Central memory CD4-positive, alpha-beta T cell (primary cell): ENCODE measurements around the gene TWF1.
A peak's percentile ranks its signal among the peaks of the same experiment; 100 is the strongest.
"Not testable (repeated sequence)": the region's sequence is repeated elsewhere in the genome, so short reads cannot be mapped to it uniquely, and the experiment has no call there.

Experiments
- DNase-seq: peaks from one replicate; pipeline ENCODE4 v3.0.0; 2022

The TWF1 gene

DNA sequence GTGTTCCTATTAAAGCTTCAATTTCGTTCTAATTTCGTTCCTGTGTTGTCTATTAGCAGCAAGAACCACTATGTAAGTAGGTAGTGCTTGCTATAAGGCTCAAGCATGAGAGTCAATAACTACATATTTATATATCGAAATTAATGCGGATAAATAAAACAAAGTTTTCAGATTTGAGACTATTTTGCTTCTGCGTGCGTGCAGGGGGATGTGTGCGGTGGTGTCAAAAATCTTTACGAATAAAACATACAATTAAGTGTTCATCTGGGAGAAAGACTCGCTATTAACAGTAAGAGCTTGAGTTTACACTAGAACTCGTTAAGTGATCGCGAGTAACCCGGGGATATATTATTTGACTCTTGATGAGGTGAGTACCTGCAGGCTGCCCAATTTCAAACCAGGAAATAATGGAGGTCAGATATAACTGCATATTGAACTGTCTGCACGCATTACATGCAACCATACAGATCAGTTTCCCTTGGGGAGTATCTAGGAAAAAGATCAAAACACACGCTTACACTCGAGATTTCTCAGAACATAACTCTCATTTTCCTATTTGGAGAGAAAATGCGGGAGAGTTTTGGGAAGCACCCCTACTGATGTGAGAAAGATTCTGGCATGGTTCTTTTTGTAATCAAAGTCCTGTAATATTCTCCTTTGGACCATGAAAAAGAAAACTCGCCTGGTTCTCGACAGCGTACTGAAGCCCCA, 813 bp downstream of the TWF1 start:
- peak; percentile 12 for DNase-seq

DNA sequence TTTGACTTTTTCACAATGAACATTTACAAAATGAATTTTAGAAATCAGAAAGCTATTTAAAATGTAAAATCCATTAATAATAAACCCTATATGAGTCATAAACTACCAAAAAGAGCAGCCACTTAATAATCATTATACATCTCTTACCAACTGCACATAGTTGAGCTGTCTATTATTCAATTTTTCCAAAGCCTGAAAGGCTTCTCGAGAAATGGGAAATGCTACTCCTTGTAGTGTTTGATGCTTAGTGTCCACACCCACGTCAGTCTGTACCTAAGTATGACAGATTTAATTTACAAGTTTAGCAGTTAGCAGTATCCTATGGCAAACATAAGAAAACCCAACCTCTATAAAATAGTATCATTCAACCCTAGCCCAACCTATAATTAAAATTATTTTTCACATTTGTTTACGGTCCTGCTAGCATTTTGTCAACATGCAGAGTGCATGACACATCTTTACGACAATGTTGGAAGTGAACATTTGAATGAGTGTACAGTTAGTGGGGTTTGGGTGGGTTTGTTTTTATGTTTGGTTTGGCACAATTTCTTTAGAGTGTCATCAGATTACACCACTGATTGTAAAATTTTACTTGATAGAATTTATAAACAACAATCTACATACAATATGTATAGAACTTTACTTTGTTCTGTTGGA, 8.4 kb downstream of the TWF1 start:
- DNase-seq = no peak

DNA sequence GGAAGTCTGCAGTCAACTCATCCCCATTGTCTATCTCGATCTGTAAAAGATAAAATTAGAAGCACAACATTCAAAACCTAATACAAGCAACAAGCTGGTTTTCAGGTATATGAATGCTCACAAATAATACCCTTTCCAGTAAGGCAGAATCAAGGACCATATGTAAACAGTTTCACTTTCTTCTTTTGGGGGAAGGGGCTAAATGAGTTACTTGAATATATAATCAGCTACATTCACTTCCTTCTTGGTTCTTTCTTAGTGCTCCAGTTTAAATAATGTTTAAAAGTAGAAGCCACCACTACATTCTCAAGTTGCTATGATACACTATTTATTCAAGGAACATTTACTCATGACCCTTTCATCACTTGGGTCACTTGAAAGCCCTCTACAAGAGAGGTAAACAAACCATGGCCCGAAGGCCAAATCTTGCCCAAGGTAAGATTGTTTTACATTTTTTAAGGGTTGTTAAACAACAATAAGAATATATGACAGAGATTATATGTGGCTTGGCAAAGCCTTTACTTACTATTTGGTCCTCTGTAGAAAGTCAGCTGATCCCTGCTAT, 10.3 kb downstream of the TWF1 start:
- no peak for DNase-seq

DNA sequence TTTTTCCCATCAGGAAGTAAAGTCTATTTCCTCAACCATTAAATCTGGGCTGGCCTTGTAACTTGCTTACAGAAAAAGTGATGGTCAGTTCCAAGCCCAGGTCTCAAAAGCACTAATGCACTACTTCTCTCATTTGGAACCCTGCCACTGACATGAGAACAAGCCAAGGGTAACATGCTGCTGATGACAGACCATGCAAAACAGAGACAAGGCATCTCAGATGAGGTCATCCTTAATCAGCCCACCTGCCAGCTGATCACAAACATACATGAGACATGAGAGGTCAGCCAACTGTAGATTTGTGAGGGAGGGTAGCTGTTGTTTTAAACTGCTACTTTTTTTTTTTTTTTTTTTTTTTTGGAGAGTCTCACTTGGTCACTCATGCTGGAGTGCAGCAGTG, 16.2 kb downstream of the TWF1 start:
- DNase-seq = no peak

DNA sequence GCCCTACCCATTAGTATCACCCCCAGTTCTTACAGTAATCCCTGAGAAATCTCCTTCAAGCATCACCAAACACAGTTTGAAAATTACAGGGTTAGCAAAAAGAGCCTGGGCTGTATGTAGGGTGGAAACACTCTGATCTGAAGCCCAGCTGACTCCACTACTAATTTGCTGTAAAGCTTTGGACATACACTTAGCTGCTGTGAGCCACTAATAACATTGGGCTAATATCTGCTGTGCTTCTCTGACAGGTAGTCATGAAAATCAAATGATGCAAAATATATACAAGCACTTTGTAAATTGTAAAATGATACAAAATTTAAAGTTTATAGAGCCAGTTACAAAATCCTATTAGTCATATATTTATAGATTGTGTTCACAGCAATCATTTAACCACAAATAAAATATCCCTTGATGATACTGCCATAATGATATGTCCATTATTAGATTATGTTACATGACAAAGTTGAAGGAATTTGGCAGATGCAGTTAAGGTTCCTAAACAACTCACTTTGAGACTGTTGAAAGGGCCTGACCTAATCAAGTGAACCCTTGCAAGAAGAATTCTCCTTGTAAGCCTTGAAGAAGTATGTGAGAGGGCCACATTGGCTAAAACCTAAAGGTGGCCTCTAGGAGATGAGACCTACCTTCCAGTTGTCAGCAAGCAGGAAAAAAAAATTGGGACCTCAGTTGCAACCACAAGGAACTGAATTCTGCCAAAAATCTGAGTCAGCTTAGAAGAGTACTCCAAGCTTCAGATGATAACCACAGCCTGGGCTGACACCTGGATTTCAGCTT, 19.0 kb downstream of the TWF1 start:
- no peak for DNase-seq

DNA sequence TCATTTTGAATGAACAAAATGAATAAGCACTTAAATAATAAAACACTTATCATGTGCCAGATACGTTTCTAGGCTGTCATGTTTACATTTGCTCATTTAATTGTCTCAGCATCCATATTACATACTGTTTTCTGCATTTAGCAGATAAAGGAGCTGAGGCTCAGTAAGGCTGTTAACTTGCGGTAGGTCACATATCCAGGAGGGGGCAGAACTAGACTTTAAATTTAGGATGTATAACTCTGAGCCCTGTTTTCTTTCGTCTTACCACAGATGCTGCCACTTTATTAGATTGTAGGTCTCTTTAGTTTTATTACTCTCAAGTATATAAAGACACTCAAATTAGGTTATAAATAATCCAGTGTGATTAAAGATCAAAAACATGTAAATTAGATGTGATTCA, 29.6 kb downstream of the TWF1 start:
- peak; percentile 12 for DNase-seq

DNA sequence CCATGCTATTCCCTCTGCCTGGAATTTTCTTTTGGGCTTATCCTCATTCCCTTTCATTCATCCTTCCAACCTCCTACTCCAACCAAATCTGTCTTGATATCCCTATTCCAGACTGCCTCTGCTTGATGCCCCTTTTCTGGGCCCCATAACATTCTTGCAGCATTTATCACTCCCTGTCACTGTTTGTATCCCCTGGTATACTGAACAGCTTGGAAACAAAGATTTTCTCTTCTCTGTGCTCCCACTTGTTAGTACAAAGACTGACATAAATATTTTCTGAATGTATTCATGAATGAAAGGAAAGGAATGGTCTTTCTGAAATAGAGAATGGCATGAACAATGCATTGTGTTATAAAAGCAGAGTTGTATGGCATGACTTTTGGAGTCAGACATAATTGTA, 39.8 kb downstream of the TWF1 start:
- no peak for DNase-seq

DNA sequence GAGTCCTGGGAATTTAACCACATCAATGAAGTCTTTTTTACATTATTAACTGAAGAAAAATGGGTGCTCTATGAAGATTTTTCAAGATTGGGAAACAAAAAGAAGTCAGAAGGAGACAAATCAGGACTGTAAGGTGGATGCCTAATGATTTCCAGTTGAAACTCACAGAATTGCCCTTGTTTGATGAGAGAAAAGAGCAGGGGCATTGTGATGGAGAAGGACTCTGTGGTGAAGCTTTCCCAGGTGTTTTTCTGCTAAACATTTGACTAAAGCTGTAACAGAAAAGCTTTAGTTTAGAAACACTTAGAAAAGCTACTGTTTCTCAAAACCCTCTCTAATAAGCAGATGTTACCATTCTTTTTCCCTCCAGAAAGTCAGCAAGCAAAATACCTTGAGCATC, 41.6 kb downstream of the TWF1 start:
- DNase-seq = no peak

DNA sequence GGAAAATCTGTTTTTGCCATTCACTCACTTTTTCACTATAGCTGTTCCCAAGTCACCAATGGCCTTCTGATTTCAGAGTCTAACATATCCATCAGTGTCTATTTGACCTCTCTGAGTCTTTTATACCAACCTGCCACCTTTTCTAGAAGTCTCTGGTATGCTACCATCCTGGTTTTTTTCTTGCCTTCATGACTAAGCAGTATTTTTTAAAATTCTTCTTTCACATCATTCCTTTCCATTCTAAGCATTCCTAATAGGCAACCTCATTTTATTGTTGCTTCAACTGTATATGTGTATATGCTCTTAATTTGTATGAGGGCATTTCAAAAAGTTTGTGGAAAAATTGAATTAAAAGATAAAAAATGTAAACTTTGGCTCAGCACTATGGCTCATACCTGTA, 42.3 kb downstream of the TWF1 start:
- no peak for DNase-seq

DNA sequence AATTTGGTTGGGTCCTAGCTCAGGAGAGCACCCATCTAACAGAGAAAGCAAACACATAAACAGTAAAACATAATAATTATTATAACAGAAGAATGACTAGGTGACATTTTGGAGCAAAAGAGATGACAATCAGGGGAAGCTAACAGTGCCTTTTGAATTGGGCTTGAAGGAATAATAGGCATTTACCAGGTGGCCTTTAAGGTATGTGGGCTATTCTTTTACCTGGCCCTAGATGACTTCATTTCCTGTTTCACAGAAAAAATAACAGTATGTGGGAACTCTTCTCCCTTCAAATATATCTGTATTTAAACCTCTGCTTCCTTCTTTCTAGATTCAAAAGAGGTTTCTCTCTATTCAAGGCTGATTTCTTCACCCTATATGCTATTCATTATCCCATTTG, 43.5 kb downstream of the TWF1 start:
- DNase-seq = no peak

DNA sequence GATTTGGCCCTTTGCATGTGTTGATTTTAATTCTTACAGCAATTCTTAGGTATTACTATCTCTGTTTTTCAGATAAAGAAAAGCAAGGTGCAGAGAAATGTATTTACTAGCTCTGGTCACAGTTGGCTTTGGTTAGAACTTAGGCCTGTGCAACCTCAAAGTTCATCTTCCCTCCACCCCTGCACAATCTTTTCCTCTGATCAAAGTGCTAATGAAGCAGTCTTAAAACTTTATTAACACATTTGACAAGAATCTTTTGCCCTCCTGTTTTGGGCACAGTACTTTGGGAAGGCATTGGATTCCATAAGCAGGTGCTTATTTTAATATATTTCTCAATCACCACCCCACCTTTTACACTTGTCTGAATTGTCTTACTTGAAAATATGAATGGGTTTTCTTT, 44.6 kb downstream of the TWF1 start:
- DNase-seq = no peak

DNA sequence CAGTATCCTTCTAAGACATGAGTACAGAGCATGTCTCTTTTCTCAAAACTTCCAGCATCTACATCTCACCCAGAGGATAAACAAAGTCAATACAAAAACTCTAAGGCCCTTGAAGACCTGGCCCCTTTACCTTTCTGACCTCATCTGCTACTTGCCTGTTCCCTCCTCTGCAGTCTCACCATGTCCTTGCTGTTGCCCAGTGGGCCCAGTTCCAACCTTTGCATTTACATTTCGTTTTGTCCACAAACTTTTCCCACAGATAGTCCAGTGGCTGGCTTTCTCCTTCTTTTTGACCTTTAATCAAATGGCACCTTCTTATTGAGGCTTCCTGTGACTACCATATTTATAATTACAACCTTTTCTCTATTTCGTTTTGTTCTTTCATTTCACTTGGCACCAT, 45.7 kb downstream of the TWF1 start:
- no peak for DNase-seq

DNA sequence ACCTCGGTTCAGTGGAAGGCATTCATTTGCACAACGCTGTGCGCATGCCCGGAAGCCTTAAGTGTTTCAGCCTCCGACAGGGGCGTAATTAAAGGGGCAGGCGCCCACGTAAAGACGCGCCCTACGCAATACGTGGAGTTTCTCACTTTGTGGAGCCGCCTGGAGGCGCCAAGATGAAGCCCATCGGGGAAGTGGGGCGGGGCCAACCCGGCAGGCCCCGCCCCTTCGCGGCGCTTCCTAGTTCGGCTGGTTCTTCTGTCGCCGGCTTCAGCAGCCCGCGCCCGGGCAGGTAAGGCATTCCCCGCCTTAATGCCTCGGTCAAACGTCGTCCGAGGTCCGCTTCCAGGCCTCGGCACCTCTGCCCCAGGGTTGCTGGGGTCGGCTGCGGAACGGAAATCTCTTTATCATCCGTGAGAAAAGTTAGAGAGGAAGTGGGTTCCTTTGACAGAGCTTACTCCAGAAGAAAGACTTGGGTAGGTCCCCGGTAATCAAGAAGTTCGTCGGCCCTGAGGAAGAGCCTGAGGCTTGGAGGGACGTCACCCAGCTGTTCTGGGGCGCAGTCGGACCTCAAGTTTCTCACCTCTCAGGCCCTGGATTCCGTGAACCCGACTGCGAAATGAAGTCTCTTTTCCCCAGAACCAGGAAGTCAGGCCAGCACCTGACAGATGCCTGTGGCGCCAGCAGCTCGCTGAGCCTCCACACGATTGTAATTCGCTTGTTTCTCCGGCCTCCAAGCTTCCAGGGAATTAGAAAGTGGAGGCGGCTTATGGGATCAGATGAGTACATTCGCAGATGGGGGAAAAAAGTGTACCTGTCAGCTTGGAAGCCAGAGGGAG, 47.2 kb downstream of the TWF1 start, which contains the start of the genes IRAK4 and PUS7L:
TSS of gene IRAK4 (plus strand) at position 224 of the 836 bp plus-strand sequence. CDS start 9,161 bp downstream, outside the sequence.
TSS of gene PUS7L (minus strand) at position 63 of the 836 bp plus-strand sequence. CDS start 3,545 bp downstream, outside the sequence.
- DNase-seq = peak; percentile 93

DNA sequence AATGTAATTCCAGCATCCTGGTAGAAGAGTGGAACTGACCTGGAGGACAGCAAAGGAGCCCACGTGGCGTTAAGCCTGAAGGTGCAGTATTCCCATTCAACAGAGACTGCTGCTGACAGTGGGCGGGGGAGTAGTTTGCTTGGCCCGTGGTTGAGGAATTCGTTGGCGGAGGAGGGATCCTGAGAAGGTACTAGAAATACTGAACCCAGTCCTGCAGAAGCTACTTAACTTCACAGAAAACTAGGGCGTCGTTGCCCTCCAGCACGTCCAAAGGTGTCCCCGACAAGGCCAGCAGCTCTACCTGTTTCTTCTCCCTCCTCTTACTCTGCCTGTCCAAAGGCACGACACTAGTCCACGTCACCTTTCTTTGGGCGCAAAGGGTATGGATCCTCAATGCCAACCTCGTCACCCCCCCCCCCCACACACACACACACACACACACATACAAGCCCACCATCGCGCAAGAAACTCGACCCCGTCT, 47.8 kb downstream of the TWF1 start:
- DNase-seq = no peak

DNA sequence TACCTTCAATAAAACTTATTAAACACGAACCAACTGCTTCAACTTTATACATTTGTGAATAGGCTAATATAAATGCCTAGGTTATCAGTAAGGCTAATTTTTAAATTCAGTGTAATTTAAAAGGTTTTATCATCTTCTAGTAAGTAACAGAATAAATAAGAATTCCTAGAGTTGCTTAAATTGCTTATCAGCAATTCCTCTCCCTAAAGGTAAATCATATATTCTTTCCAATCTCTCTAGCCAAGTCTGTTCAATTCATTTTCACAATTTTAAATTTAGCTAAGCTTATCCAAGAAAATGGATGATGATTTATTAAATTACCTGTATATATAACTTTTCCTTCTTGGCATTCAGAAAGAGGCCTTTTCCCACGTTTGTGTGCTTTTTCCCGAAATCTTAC, 52.1 kb downstream of the TWF1 start:
- no peak for DNase-seq

DNA sequence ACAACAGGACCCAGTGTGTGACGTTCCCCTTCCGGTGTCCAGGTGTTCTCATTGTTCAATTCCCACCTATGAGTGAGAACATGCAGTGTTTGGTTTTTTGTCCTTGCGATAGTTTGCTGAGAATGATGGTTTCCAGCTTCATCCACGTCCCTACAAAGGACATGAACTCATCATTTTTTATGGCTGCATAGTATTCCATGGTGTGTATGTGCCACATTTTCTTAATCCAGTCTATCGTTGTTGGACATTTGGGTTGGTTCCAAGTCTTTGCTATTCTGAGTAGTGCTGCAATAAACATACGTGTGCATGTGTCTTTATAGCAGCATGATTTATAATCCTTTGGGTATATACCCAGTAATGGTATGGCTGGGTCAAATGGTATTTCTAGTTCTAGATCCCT, 54.8 kb downstream of the TWF1 start:
- DNase-seq = not testable (repeated sequence)

DNA sequence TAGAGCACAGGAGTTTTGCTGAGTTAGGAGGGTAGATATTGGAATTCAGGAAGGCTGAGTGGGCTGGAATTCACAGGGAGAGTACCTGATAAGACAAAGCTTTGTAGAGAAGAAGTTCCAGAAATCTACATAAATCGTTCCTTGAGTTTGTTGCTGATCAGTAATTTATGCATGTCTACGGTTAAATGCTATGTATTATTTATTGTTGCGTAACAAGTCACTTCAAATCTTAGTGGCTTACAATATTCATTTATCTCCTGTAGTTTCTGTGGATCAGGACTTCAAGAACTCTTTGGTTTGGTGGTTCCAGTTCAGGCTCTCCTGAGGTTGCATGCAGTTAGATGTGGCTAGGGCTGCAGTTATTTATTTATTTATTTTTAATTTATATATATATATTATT, 55.3 kb downstream of the TWF1 start:
- DNase-seq = no peak

DNA sequence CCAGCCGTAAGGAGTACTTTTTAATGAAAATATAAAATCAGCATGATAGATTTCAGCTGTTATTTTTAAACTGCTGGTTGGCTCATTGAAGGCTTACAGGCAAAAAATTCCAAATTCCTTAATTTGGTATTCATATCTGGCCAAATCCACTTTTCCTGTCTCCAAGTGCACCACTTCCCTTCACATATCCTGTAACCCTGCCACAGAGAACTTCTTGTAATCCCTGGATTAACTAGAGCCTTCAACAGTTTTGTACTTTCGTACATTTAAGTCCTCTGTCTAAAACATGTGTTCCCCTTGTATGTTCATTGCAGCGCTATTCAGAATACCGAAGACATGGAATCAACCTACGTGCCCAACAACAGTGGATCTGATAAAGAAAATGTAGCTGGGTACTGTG, 57.1 kb downstream of the TWF1 start:
- DNase-seq = no peak

DNA sequence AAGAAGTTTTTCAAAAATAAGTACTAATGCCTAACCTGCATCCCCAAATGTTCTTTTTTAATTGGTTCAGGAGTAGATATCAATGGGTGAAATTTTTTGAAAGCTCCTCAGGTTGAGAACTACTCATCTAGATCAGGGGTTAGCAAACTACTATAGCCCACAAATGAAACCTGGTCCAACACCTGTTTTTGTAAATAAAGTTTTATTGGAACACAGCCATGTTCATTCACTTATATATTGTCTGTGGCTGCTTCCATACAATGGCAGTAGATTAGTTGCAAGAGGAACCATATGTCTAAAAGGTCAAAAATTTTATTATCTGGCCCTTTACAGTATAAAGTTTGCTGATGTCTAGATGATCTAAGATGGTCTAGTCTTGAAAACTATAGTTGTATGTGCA, 61.3 kb downstream of the TWF1 start:
- DNase-seq = no peak
